HEK293 (cell line): ENCODE data around the gene ABCA2.
A peak's percentile ranks its signal among the peaks of the same experiment; 100 is the strongest.

Source experiments
- GLIS1 ChIP-seq: fragments of 450-650 bp; formaldehyde crosslinking; IDR thresholded peaks from 2 replicates; pipeline ENCODE4 v1.5.1; 2016; ENCODE audit warnings: missing biosample characterization, missing genetic modification characterization
- HIC1 ChIP-seq: fragments of 450-650 bp; formaldehyde crosslinking; IDR thresholded peaks from 2 replicates; pipeline ENCODE4 v1.5.1; 2016; ENCODE audit warnings: missing biosample characterization, missing genetic modification characterization
- KLF1 ChIP-seq: fragments of 450-650 bp; formaldehyde crosslinking; IDR thresholded peaks from 2 replicates; pipeline ENCODE4 v1.5.1; 2016; ENCODE audit warnings: missing biosample characterization, missing genetic modification characterization
- KLF17 ChIP-seq: fragments of 450-650 bp; formaldehyde crosslinking; IDR thresholded peaks from 2 replicates; pipeline ENCODE4 v1.5.1; 2016; ENCODE audit warnings: missing biosample characterization, missing genetic modification characterization
- PRDM10 ChIP-seq: fragments of 450-650 bp; formaldehyde crosslinking; IDR thresholded peaks from 2 replicates; pipeline ENCODE4 v1.5.1; 2016; ENCODE audit warnings: missing biosample characterization, missing genetic modification characterization
- SCRT1 ChIP-seq: fragments of 450-650 bp; formaldehyde crosslinking; IDR thresholded peaks from 2 replicates; pipeline ENCODE4 v1.5.1; 2016; ENCODE audit warnings: missing biosample characterization, missing genetic modification characterization, borderline replicate concordance
- ZBTB1 ChIP-seq: fragments of 450-650 bp; formaldehyde crosslinking; IDR thresholded peaks from 2 replicates; pipeline ENCODE4 v1.5.1; 2016; ENCODE audit warnings: missing biosample characterization, missing genetic modification characterization
- ZBTB20 ChIP-seq: fragments of 450-650 bp; formaldehyde crosslinking; IDR thresholded peaks from 2 replicates; pipeline ENCODE4 v1.5.1; 2016; ENCODE audit warnings: missing biosample characterization, missing genetic modification characterization
- ZBTB26 ChIP-seq: fragments of 450-650 bp; formaldehyde crosslinking; optimal IDR thresholded peaks from 2 replicates; pipeline ENCODE3; 2016; ENCODE audit warnings: missing biosample characterization, mild to moderate bottlenecking, missing genetic modification characterization
- ZBTB48 ChIP-seq: fragments of 450-650 bp; formaldehyde crosslinking; IDR thresholded peaks from 2 replicates; pipeline ENCODE4 v1.5.1; 2016; ENCODE audit warnings: missing biosample characterization, missing genetic modification characterization
- ZBTB8A ChIP-seq: fragments of 450-650 bp; formaldehyde crosslinking; IDR thresholded peaks from 2 replicates; pipeline ENCODE4 v1.5.1; 2016; ENCODE audit warnings: missing biosample characterization, missing genetic modification characterization
- ZFP41 ChIP-seq: fragments of 450-650 bp; formaldehyde crosslinking; IDR thresholded peaks from 2 replicates; pipeline ENCODE4 v1.5.1; 2016; ENCODE audit warnings: missing biosample characterization, missing genetic modification characterization, borderline replicate concordance
- ZNF132 ChIP-seq: fragments of 450-650 bp; formaldehyde crosslinking; IDR thresholded peaks from 2 replicates; pipeline ENCODE4 v1.5.1; 2017; ENCODE audit warnings: missing biosample characterization, missing genetic modification characterization, borderline replicate concordance
- ZNF138 ChIP-seq: fragments of 450-650 bp; formaldehyde crosslinking; IDR thresholded peaks from 2 replicates; pipeline ENCODE4 v1.5.1; 2016; ENCODE audit warnings: missing biosample characterization, missing genetic modification characterization, borderline replicate concordance
- ZNF175 ChIP-seq: fragments of 450-650 bp; formaldehyde crosslinking; IDR thresholded peaks from 2 replicates; pipeline ENCODE4 v1.5.1; 2016; ENCODE audit warnings: missing biosample characterization, missing genetic modification characterization
- ZNF211 ChIP-seq: fragments of 450-650 bp; formaldehyde crosslinking; IDR thresholded peaks from 2 replicates; pipeline ENCODE4 v1.5.1; 2016; ENCODE audit warnings: low read depth, missing biosample characterization, missing genetic modification characterization
- ZNF23 ChIP-seq: fragments of 450-650 bp; formaldehyde crosslinking; IDR thresholded peaks from 2 replicates; pipeline ENCODE4 v1.5.1; 2016; ENCODE audit warnings: missing biosample characterization, missing genetic modification characterization, borderline replicate concordance
- ZNF311 ChIP-seq: fragments of 450-650 bp; formaldehyde crosslinking; IDR thresholded peaks from 2 replicates; pipeline ENCODE4 v1.5.1; 2017; ENCODE audit warnings: missing biosample characterization, missing genetic modification characterization, borderline replicate concordance
- ZNF335 ChIP-seq: fragments of 450-650 bp; formaldehyde crosslinking; conservative IDR thresholded peaks from 2 replicates; pipeline ENCODE4 v1.5.1; 2016; ENCODE audit warnings: missing biosample characterization, missing genetic modification characterization
- ZNF433 ChIP-seq: fragments of 450-650 bp; formaldehyde crosslinking; IDR thresholded peaks from 2 replicates; pipeline ENCODE4 v1.5.1; 2016; ENCODE audit warnings: missing biosample characterization, missing genetic modification characterization, low read depth
- ZNF544 ChIP-seq: fragments of 450-650 bp; formaldehyde crosslinking; IDR thresholded peaks from 2 replicates; pipeline ENCODE4 v1.5.0; 2017; ENCODE audit warnings: missing biosample characterization, missing genetic modification characterization
- ZNF596 ChIP-seq: fragments of 450-650 bp; IDR thresholded peaks from 2 replicates; pipeline ENCODE4 v1.5.0; 2018; ENCODE audit warnings: missing biosample characterization, mild to moderate bottlenecking, missing genetic modification characterization, moderate library complexity
- ZNF600 ChIP-seq: fragments of 450-650 bp; formaldehyde crosslinking; IDR thresholded peaks from 2 replicates; pipeline ENCODE4 v1.5.1; 2016; ENCODE audit warnings: missing biosample characterization, missing genetic modification characterization
- ZNF621 ChIP-seq: fragments of 450-650 bp; formaldehyde crosslinking; IDR thresholded peaks from 2 replicates; pipeline ENCODE4 v1.5.1; 2017; ENCODE audit warnings: missing biosample characterization, missing genetic modification characterization
- ZNF664 ChIP-seq: fragments of 450-650 bp; formaldehyde crosslinking; IDR thresholded peaks from 2 replicates; pipeline ENCODE4 v1.5.1; 2016; ENCODE audit warnings: missing biosample characterization, missing genetic modification characterization
- ZNF792 ChIP-seq: fragments of 450-650 bp; formaldehyde crosslinking; IDR thresholded peaks from 2 replicates; pipeline ENCODE4 v1.5.1; 2016; ENCODE audit warnings: missing biosample characterization, missing genetic modification characterization
- TF ChIP-seq, protein P1 (sequence below): fragments of 450-650 bp; IDR thresholded peaks from 2 replicates; pipeline ENCODE4 v1.5.1; 2018; ENCODE audit warnings: missing biosample characterization, mild to moderate bottlenecking, missing genetic modification characterization
- TF ChIP-seq, protein P2 (sequence below): fragments of 450-650 bp; formaldehyde crosslinking; IDR thresholded peaks from 2 replicates; pipeline ENCODE4 v1.5.1; 2016; ENCODE audit warnings: missing biosample characterization, missing genetic modification characterization

ABCA2 gene

GRCh38 chr9:137026828-137027227 lies 1.2 kb downstream of the ABCA2 start (continued):
- peak; percentile 30; the same call in 1 of the 2 replicates for TF ChIP-seq HIC1
- no peak for TF ChIP-seq ZFP41 (tag by site-specific recombination)
- no peak for TF ChIP-seq ZBTB26 (tag by site-specific recombination)
- peak; percentile 69 for TF ChIP-seq GLIS1 (tag by site-specific recombination)
- TF ChIP-seq SCRT1 (tag by site-specific recombination): no peak
- TF ChIP-seq ZNF544 (tag by site-specific recombination): no peak
- TF ChIP-seq, protein P1, sequence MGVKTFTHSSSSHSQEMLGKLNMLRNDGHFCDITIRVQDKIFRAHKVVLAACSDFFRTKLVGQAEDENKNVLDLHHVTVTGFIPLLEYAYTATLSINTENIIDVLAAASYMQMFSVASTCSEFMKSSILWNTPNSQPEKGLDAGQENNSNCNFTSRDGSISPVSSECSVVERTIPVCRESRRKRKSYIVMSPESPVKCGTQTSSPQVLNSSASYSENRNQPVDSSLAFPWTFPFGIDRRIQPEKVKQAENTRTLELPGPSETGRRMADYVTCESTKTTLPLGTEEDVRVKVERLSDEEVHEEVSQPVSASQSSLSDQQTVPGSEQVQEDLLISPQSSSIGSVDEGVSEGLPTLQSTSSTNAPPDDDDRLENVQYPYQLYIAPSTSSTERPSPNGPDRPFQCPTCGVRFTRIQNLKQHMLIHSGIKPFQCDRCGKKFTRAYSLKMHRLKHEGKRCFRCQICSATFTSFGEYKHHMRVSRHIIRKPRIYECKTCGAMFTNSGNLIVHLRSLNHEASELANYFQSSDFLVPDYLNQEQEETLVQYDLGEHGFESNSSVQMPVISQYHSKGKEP (tag by site-specific recombination): peak; percentile 26; the same call in 1 of the 2 replicates
- no peak for TF ChIP-seq ZNF132 (tag by site-specific recombination)
- no peak for TF ChIP-seq ZNF175 (tag by site-specific recombination)
- no peak for TF ChIP-seq ZNF433 (tag by site-specific recombination)
- no peak for TF ChIP-seq ZNF211 (tag by site-specific recombination)
- TF ChIP-seq ZNF792 (tag by site-specific recombination): no peak
- TF ChIP-seq KLF17 (tag by site-specific recombination): no peak
- TF ChIP-seq KLF1 (tag by site-specific recombination): 0 out of 2 replicates have a peak, but pooled peaks have one; percentile 19
- TF ChIP-seq ZNF596 (tag by site-specific recombination): no peak
- TF ChIP-seq ZBTB48 (tag by site-specific recombination): 0 out of 2 replicates have a peak, but pooled peaks have one; percentile 33
- TF ChIP-seq ZBTB8A (tag by site-specific recombination): no peak
- no peak for TF ChIP-seq ZBTB20 (tag by site-specific recombination)
- TF ChIP-seq ZBTB1 (tag by site-specific recombination): no peak
- TF ChIP-seq ZNF335: peak; percentile 61; the same call in 1 of the 2 replicates
- no peak for TF ChIP-seq PRDM10 (tag by site-specific recombination)
- TF ChIP-seq ZNF23: no peak
- TF ChIP-seq ZNF621 (tag by site-specific recombination): no peak
- TF ChIP-seq ZNF138: no peak
- TF ChIP-seq, protein P2, sequence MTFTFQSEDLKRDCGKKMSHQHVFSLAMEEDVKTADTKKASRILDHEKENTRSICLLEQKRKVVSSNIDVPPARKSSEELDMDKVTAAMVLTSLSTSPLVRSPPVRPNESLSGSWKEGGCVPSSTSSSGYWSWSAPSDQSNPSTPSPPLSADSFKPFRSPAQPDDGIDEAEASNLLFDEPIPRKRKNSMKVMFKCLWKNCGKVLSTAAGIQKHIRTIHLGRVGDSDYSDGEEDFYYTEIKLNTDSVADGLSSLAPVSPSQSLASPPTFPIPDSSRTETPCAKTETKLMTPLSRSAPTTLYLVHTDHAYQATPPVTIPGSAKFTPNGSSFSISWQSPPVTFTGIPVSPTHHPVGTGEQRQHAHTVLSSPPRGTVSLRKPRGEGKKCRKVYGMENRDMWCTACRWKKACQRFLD (tag by site-specific recombination): no peak
- TF ChIP-seq ZNF664 (tag by site-specific recombination): no peak
- TF ChIP-seq ZNF311 (tag by site-specific recombination): no peak
- 0 out of 2 replicates have a peak, but pooled peaks have one; percentile 15 for TF ChIP-seq ZNF600
